HCT116 (cell line): ENCODE results near the gene FCHSD2.

Source experiments
- CEBPB ChIP-seq: IDR thresholded peaks from 2 replicates; pipeline ENCODE4 v1.6.1; 2012; ENCODE audit warnings: low read depth
- CTCF ChIP-seq, 3 experiments: fragments of 200-600 bp in 1 of 3; sonication (generic) in 1 of 3; IDR thresholded peaks in 2 of 3; conservative IDR thresholded peaks in 1 of 3; 2 replicates each; pipeline ENCODE4 v1.5.1; 2012 to 2017; ENCODE audit warnings: low read depth in 2 of 3, low read length in 2 of 3, antibody characterized with exemption in 1 of 3, borderline replicate concordance in 1 of 3, control low read depth in 1 of 3, mild to moderate bottlenecking in 1 of 3, mixed read lengths in 1 of 3, mixed run types in 1 of 3, moderate library complexity in 1 of 3; ENCODE audit not compliant: insufficient read depth in 1 of 3
- EZH2 ChIP-seq: fragments of 200-600 bp; sonication (generic); IDR thresholded peaks from 2 replicates; pipeline ENCODE4 v1.6.1; 2017; ENCODE audit warnings: antibody characterized with exemption, mixed run types
- POLR2A ChIP-seq: IDR thresholded peaks from 2 replicates; pipeline ENCODE4 v1.7.0; 2011; ENCODE audit warnings: borderline replicate concordance; ENCODE audit not compliant: insufficient read depth, insufficient read length; ENCODE audit errors: extremely low read depth
- YY1 ChIP-seq: IDR thresholded peaks from 2 replicates; pipeline ENCODE4 v1.6.1; 2011; ENCODE audit warnings: low read length, low read depth, moderate library complexity, mild to moderate bottlenecking; ENCODE audit not compliant: insufficient replicate concordance; ENCODE audit errors: extremely low read depth

DNA sequence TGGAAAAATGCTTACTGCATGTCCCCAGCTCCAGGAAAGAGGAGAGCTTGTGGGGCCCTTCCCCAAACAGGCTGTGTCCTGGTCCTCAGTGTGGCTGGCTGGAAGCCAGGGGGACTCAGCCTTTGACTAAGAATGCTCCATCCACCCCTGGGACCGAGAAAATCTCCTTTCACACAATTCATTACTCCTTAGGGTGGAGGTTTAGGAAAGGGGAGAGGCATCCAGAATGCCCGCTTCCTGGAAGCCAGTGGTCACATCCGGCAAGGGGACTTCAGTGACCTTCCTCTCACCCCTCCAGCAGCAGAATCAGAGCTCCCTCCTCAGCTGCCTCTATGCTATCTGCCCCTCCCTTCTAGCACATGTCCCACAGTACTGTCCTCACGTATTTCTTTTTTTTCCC, 306.0 kb downstream of the FCHSD2 start:
- no peak for TF ChIP-seq CEBPB
- no peak for TF ChIP-seq CTCF (IDR thresholded peaks at IDR 0.05 in 2 of 3, conservative IDR thresholded peaks at IDR 0.05 in 1 of 3; ENCODE audit: borderline replicate concordance in 1 of 3, insufficient read depth in 1 of 3, low read depth in 2 of 3, low read length in 2 of 3)
- TF ChIP-seq YY1 = no peak
- TF ChIP-seq EZH2 = no peak
- TF ChIP-seq POLR2A = no peak
